ENCODE measurements around the gene PNN.
"Not testable (repeated sequence)": the region's sequence is repeated elsewhere in the genome, so short reads cannot be mapped to it uniquely, and the experiment has no call there.

GRCh38 chr14:39220473-39220872, 45.4 kb downstream of the PNN start:
- TF ChIP-seq POLR2A, CTCF (IDR thresholded peaks at IDR 0.05): not testable (repeated sequence)
